Measurements from ENCODE around the gene CFAP97.
"Not testable (repeated sequence)": the region's sequence is repeated elsewhere in the genome, so short reads cannot be mapped to it uniquely, and the experiment has no call there.

The CFAP97 gene

GRCh38 chr4:185201977-185202962, 1.5 kb downstream of the CFAP97 start:
- ATAC-seq (replicated peaks), result peak; percentile 41
- no peaks in the 10 kb centered on the region for H3K27me3 Mint-ChIP-seq
- H3K36me3 Mint-ChIP-seq (ENCODE audit: insufficient read depth), result peaks cover 50% of the 10 kb centered on the region
- H3K4me3 Mint-ChIP-seq, result peak overlapping the region; percentile 85 to 97
- H3K9me3 Mint-ChIP-seq, result no peaks in the 10 kb centered on the region
- H3K27ac Mint-ChIP-seq, result peak overlapping the region; percentile 96 to 99
- peak; percentile 32 to 56 (median 50) for DNase-seq
- peaks cover 34 to 42% of the 10 kb centered on the region in 2 donors for H3K4me1 Mint-ChIP-seq (ENCODE audit: low read depth in 2 of 2)

DNA sequence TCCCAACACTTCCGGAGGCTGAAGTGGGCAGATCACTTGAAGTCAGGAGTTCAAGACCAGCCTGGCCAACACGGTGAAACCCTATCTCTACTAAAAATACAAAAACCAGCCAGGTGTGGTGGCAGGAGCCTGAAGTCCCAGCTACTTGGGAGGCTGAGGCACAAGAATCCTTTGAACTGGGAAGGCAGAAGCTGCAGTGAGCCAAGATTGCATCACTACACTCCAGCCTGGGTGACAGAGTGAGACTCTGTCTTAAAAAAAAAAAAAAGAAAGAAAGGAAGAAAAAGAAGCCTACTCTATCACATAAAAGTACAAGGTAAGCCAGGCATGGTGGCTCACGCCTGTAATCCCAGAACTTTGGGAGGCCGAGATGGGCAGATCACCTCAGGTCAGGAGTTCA, 5.6 kb downstream of the CFAP97 start:
- Mint-ChIP-seq H3K27ac (peak overlapping the region in 1 of 2 donors; percentile 57), H3K36me3 (ENCODE audit: insufficient read depth) (peaks cover 31% of the 10 kb centered on the region), H3K4me1 (ENCODE audit: low read depth in 2 of 2) (peaks cover 25 to 40% of the 10 kb centered on the region in 2 donors)
- H3K9me3 Mint-ChIP-seq; DNase-seq; H3K27me3 Mint-ChIP-seq; ATAC-seq (replicated peaks); H3K4me3 Mint-ChIP-seq: not testable (repeated sequence)

GRCh38 chr4:185196437-185196836, 7.4 kb downstream of the CFAP97 start:
- no peak for DNase-seq
- Mint-ChIP-seq H3K27ac (peak overlapping the region in 1 of 2 donors; percentile 6), H3K36me3 (ENCODE audit: insufficient read depth) (peaks cover 19% of the 10 kb centered on the region)

GRCh38 chr4:185194924-185195888, 8.6 kb downstream of the CFAP97 start:
- Mint-ChIP-seq H3K27ac (peak overlapping the region; percentile 6 to 84), H3K27me3 (no peaks in the 10 kb centered on the region), H3K4me3 (no peak overlapping the region), H3K9me3 (no peaks in the 10 kb centered on the region), H3K4me1 (ENCODE audit: low read depth in 2 of 2) (peaks cover 16 to 41% of the 10 kb centered on the region in 2 donors), H3K36me3 (ENCODE audit: insufficient read depth) (peaks cover 23% of the 10 kb centered on the region)
- ATAC-seq (replicated peaks) (no peak), DNase-seq (no peak)

More at GRCh38 chr4:185196437-185196836, 7.4 kb downstream of the CFAP97 start:
- no peak for ATAC-seq (replicated peaks)
- Mint-ChIP-seq H3K4me1 (ENCODE audit: low read depth in 2 of 2) (peaks cover 18 to 33% of the 10 kb centered on the region in 2 donors), H3K27me3 (no peaks in the 10 kb centered on the region), H3K4me3 (no peak overlapping the region), H3K9me3 (no peaks in the 10 kb centered on the region)

DNA sequence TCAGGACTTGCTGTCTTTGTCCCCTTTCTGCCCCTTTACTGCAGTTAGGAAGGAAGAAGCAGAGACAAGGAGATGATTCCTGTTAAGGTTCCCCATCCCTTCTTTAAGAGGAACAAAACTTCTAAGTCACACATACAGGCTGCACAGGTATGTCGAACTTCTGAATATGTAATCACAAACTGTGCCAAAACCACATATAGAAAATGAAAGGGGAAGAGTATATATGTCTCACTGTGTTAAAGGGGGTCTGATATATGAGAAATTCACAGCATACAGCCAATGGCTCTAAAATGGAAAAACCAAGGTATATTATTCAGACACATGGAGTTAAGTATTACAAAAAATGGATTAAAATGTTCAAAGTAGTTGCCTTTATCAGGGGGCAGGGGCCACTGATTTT, 11.7 kb downstream of the CFAP97 start:
- Mint-ChIP-seq H3K4me3 (peak overlapping the region in 1 of 2 donors; percentile 26), H3K4me1 (ENCODE audit: low read depth in 2 of 2) (peaks cover 24 to 49% of the 10 kb centered on the region in 2 donors), H3K36me3 (ENCODE audit: insufficient read depth) (peaks cover 33% of the 10 kb centered on the region), H3K27ac (peak overlapping the region; percentile 36 to 44), H3K27me3 (no peaks in the 10 kb centered on the region), H3K9me3 (no peaks in the 10 kb centered on the region)
- no peak for DNase-seq
- ATAC-seq (replicated peaks), result peak; percentile 39

GRCh38 chr4:185190306-185190856, 13.4 kb downstream of the CFAP97 start:
- H3K27ac Mint-ChIP-seq, result no peak overlapping the region
- H3K27me3 Mint-ChIP-seq, result no peaks in the 10 kb centered on the region
- DNase-seq, result no peak
- H3K36me3 Mint-ChIP-seq (ENCODE audit: insufficient read depth), result peaks cover 33% of the 10 kb centered on the region
- no peak for ATAC-seq (replicated peaks)
- H3K9me3 Mint-ChIP-seq, result no peaks in the 10 kb centered on the region
- H3K4me3 Mint-ChIP-seq, result no peak overlapping the region
- H3K4me1 Mint-ChIP-seq (ENCODE audit: low read depth in 2 of 2), result peaks cover 26 to 49% of the 10 kb centered on the region in 2 donors

DNA sequence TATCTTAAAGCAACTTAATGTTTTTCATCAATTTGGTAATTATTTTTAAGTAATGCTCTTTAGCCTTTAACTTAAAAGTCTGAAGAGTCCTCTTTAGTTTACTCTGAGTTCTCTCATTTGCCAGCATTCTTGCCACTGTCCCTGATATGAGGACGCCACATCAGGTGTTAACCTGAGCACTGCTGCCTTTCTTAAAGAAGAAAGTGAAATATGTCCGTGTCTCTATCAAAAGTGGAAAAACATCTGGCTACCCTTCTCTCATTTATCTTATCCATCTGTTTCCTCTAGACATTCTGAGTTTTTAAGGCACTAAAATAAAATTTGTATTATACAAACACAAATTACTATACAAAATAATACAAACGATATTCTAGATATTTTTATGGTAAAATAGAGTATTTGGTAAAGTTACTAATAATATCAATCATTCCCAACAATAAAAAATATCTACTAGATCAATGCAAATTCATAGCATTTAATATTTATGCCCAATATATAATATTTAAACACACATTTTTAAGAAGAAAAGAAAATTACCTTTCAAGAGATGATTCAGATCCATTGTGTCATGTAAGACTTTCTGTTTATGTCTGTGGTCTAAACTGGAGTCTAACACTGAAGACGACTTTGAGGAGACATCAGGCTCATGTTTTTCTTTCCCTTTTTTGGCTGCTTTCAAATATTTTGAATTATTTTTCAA, 14.0 kb downstream of the CFAP97 start:
- ATAC-seq (replicated peaks), result no peak
- no peaks in the 10 kb centered on the region for H3K9me3 Mint-ChIP-seq
- H3K27me3 Mint-ChIP-seq, result no peaks in the 10 kb centered on the region
- H3K4me1 Mint-ChIP-seq (ENCODE audit: low read depth in 2 of 2), result peaks cover 23 to 46% of the 10 kb centered on the region in 2 donors
- no peak for DNase-seq
- peaks cover 33% of the 10 kb centered on the region for H3K36me3 Mint-ChIP-seq (ENCODE audit: insufficient read depth)
- no peak overlapping the region for H3K27ac Mint-ChIP-seq
- no peak overlapping the region for H3K4me3 Mint-ChIP-seq

DNA sequence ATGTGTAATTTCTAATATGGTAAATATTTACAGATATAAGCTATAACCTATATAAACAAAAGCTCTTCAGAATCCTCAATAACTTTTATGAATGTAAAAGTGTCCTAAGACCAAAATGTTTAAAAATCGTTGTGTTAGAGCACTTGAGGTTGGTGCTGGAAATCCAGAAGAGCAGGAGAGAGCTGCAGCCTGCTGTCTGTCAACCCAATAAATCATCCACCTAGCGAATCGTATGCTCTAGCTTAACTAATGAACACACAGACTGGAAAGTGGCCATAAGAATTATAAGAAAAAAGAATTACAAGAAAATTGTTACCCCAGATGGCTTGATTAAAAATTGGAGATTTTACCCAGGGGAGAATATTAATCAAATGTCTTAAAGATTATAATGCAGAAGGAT, 17.0 kb downstream of the CFAP97 start:
- Mint-ChIP-seq H3K9me3 (no peaks in the 10 kb centered on the region), H3K36me3 (ENCODE audit: insufficient read depth) (peaks cover 33% of the 10 kb centered on the region), H3K4me3 (no peak overlapping the region), H3K27me3 (no peaks in the 10 kb centered on the region), H3K27ac (peak overlapping the region in 1 of 2 donors; percentile 8), H3K4me1 (ENCODE audit: low read depth in 2 of 2) (peaks cover 18 to 40% of the 10 kb centered on the region in 2 donors)
- ATAC-seq (replicated peaks) (no peak), DNase-seq (no peak)

GRCh38 chr4:185183622-185184281, 20.0 kb downstream of the CFAP97 start:
- peaks cover 22% of the 10 kb centered on the region for H3K36me3 Mint-ChIP-seq (ENCODE audit: insufficient read depth)
- H3K27ac Mint-ChIP-seq, result no peak overlapping the region
- ATAC-seq (replicated peaks) (peak; percentile 83), DNase-seq (peak; percentile 74 to 83 (median 75))
- H3K4me3 Mint-ChIP-seq, result no peak overlapping the region
- H3K4me1 Mint-ChIP-seq (ENCODE audit: low read depth in 2 of 2), result peaks cover 13 to 29% of the 10 kb centered on the region in 2 donors
- H3K27me3 Mint-ChIP-seq, result no peaks in the 10 kb centered on the region
- H3K9me3 Mint-ChIP-seq, result no peaks in the 10 kb centered on the region

GRCh38 chr4:185182239-185182638, 21.6 kb downstream of the CFAP97 start:
- ATAC-seq (replicated peaks) (no peak), DNase-seq (no peak)
- Mint-ChIP-seq H3K27me3 (no peaks in the 10 kb centered on the region), H3K36me3 (ENCODE audit: insufficient read depth) (peaks cover 7% of the 10 kb centered on the region), H3K9me3 (no peaks in the 10 kb centered on the region), H3K4me1 (ENCODE audit: low read depth in 2 of 2) (peaks cover 11 to 26% of the 10 kb centered on the region in 2 donors), H3K4me3 (no peak overlapping the region), H3K27ac (no peak overlapping the region)

DNA sequence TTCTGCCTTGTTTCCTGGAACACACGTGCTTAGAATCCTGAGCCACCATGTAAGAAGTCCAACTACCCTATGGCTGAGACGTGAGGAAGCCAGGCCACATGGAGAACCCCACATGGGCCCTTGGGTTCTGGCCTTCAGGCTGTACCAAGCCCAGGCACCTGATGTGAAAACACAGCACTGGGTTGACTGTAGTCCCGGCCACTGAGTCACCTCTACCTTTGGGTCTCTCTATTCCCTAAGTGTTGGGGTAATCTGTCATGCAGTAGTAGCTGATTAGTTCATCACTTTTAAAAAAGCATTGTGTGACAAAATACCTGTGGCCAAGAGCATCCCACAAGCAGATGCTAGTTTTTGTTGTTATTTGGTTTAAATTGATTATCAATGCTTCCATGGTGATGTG, 24.3 kb downstream of the CFAP97 start:
- no peak for DNase-seq
- H3K27me3 Mint-ChIP-seq, result no peaks in the 10 kb centered on the region

More for the DNA sequence above, 24.3 kb downstream of the CFAP97 start:
- no peak overlapping the region for H3K4me3 Mint-ChIP-seq
- H3K36me3 Mint-ChIP-seq (ENCODE audit: insufficient read depth), result peaks cover 16% of the 10 kb centered on the region
- H3K27ac Mint-ChIP-seq, result no peak overlapping the region
- H3K9me3 Mint-ChIP-seq, result no peaks in the 10 kb centered on the region
- ATAC-seq (replicated peaks), result no peak
- peaks cover 6 to 16% of the 10 kb centered on the region in 2 donors for H3K4me1 Mint-ChIP-seq (ENCODE audit: low read depth in 2 of 2)
